Effector memory CD8-positive, alpha-beta T cell (primary cell): ENCODE results near the gene PLA1A.
A peak's percentile ranks its signal among the peaks of the same experiment; 100 is the strongest.

Source experiments
- ATAC-seq: fragments of 150-1000 bp; cut with Tn5 transposase; replicated peaks from 2 replicates; pipeline ENCODE4 v1.10.0; 2021; ENCODE audit warnings: mild to moderate bottlenecking, moderate library complexity
- DNase-seq, 3 experiments: peaks; one replicate each; pipeline ENCODE4 v3.0.0; 2021
- H3K27ac Mint-ChIP-seq, 2 donors: one replicate each; pipeline ENCODE4 v1.8.0; 2022; ENCODE audit warnings: mild to moderate bottlenecking in 2 of 2, mixed read lengths in 2 of 2, moderate library complexity in 2 of 2
- H3K27me3 Mint-ChIP-seq, 2 donors: one replicate each; pipeline ENCODE4 v1.8.0; 2022; ENCODE audit warnings: mixed read lengths in 2 of 2
- H3K36me3 Mint-ChIP-seq: one replicate; pipeline ENCODE4 v1.8.0; 2022; ENCODE audit warnings: mild to moderate bottlenecking, moderate library complexity, mixed read lengths; ENCODE audit not compliant: insufficient read depth
- H3K4me1 Mint-ChIP-seq, 2 donors: one replicate each; pipeline ENCODE4 v1.8.0; 2022; ENCODE audit warnings: low read depth in 2 of 2, mixed read lengths in 2 of 2
- H3K4me3 Mint-ChIP-seq, 2 donors: one replicate each; pipeline ENCODE4 v1.8.0; 2022; ENCODE audit warnings: mild to moderate bottlenecking in 2 of 2, mixed read lengths in 2 of 2, moderate library complexity in 2 of 2
- H3K9me3 Mint-ChIP-seq, 2 donors: one replicate each; pipeline ENCODE4 v1.8.0; 2022; ENCODE audit warnings: mixed read lengths in 2 of 2

Gene PLA1A

GRCh38 chr3:119660474-119661440, 63.1 kb downstream of the PLA1A start, which contains the start of gene POPDC2:
Gene POPDC2, minus strand, starts transcription at chr3:119660589. Its CDS starts 166 bp downstream, at chr3:119660423.
- Mint-ChIP-seq H3K9me3 (no peaks in the 10 kb centered on the region), H3K4me1 (no peaks in the 10 kb centered on the region)

GRCh38 chr3:119662604-119663373, 65.1 kb downstream of the PLA1A start:
- peaks cover 3% of the 10 kb centered on the region for H3K36me3 Mint-ChIP-seq
- DNase-seq: no peak
- no peaks in the 10 kb centered on the region for H3K4me1 Mint-ChIP-seq
- no peaks in the 10 kb centered on the region for H3K9me3 Mint-ChIP-seq
- no peak overlapping the region for H3K4me3 Mint-ChIP-seq
- H3K27me3 Mint-ChIP-seq: no peaks in the 10 kb centered on the region
- no peak for ATAC-seq
- H3K27ac Mint-ChIP-seq: peak overlapping the region; percentile 23 to 50

More at GRCh38 chr3:119660474-119661440, 63.1 kb downstream of the PLA1A start, which contains the start of gene POPDC2:
- H3K27me3 Mint-ChIP-seq: no peaks in the 10 kb centered on the region
- ATAC-seq (no peak), DNase-seq (no peak)
- peaks cover 3% of the 10 kb centered on the region for H3K36me3 Mint-ChIP-seq
- no peak within 1 kb of the TSS for H3K4me3 Mint-ChIP-seq
- H3K27ac Mint-ChIP-seq: no peak within 1 kb of the TSS

- Mint-ChIP-seq H3K27ac (no peak overlapping the region), H3K4me3 (no peak overlapping the region), H3K27me3 (no peaks in the 10 kb centered on the region), H3K36me3 (peaks cover 3% of the 10 kb centered on the region), H3K4me1 (no peaks in the 10 kb centered on the region), H3K9me3 (no peaks in the 10 kb centered on the region)
- ATAC-seq (no peak), DNase-seq (no peak)
Observed at GRCh38 chr3:119663885-119664284, 66.2 kb downstream of the PLA1A start.

GRCh38 chr3:119664370-119664769, 66.7 kb downstream of the PLA1A start:
- Mint-ChIP-seq H3K27me3 (no peaks in the 10 kb centered on the region), H3K9me3 (no peaks in the 10 kb centered on the region), H3K4me3 (no peak overlapping the region), H3K36me3 (peaks cover 4% of the 10 kb centered on the region), H3K4me1 (no peaks in the 10 kb centered on the region), H3K27ac (no peak overlapping the region)
- ATAC-seq: no peak
- no peak for DNase-seq

GRCh38 chr3:119664850-119665379, 67.2 kb downstream of the PLA1A start:
- Mint-ChIP-seq H3K27ac (no peak overlapping the region), H3K36me3 (peaks cover 9% of the 10 kb centered on the region), H3K4me1 (no peaks in the 10 kb centered on the region), H3K9me3 (no peaks in the 10 kb centered on the region), H3K4me3 (no peak overlapping the region), H3K27me3 (no peaks in the 10 kb centered on the region)
- ATAC-seq: no peak
- DNase-seq: no peak

GRCh38 chr3:119665954-119666559, 68.4 kb downstream of the PLA1A start:
- DNase-seq (no peak), ATAC-seq (no peak)
- Mint-ChIP-seq H3K36me3 (peaks cover 19% of the 10 kb centered on the region), H3K4me1 (no peaks in the 10 kb centered on the region), H3K4me3 (no peak overlapping the region), H3K9me3 (no peaks in the 10 kb centered on the region), H3K27ac (no peak overlapping the region), H3K27me3 (no peaks in the 10 kb centered on the region)

- peaks cover 2 to 5% of the 10 kb centered on the region in 2 donors for H3K4me1 Mint-ChIP-seq
- H3K27me3 Mint-ChIP-seq: no peaks in the 10 kb centered on the region
- H3K9me3 Mint-ChIP-seq: no peaks in the 10 kb centered on the region
- H3K4me3 Mint-ChIP-seq: no peak overlapping the region
- no peak overlapping the region for H3K27ac Mint-ChIP-seq
- peaks cover 44% of the 10 kb centered on the region for H3K36me3 Mint-ChIP-seq
- DNase-seq (no peak), ATAC-seq (no peak)
Observed at GRCh38 chr3:119669906-119670570, 72.4 kb downstream of the PLA1A start.

GRCh38 chr3:119672776-119673175, 75.1 kb downstream of the PLA1A start:
- no peak overlapping the region for H3K4me3 Mint-ChIP-seq
- H3K27ac Mint-ChIP-seq: peak overlapping the region in 1 of 2 donors; percentile 35
- H3K36me3 Mint-ChIP-seq: peaks cover 50% of the 10 kb centered on the region
- H3K9me3 Mint-ChIP-seq: no peaks in the 10 kb centered on the region
- ATAC-seq (no peak), DNase-seq (no peak)
- H3K4me1 Mint-ChIP-seq: peaks cover 16 to 27% of the 10 kb centered on the region in 2 donors
- no peaks in the 10 kb centered on the region for H3K27me3 Mint-ChIP-seq

- no peaks in the 10 kb centered on the region for H3K9me3 Mint-ChIP-seq
- no peak overlapping the region for H3K27ac Mint-ChIP-seq
- peaks cover 17 to 29% of the 10 kb centered on the region in 2 donors for H3K4me1 Mint-ChIP-seq
- DNase-seq (no peak), ATAC-seq (no peak)
- H3K36me3 Mint-ChIP-seq: peaks cover 50% of the 10 kb centered on the region
- H3K27me3 Mint-ChIP-seq: no peaks in the 10 kb centered on the region
- no peak overlapping the region for H3K4me3 Mint-ChIP-seq
Observed at GRCh38 chr3:119673875-119674274, 76.2 kb downstream of the PLA1A start.

- Mint-ChIP-seq H3K36me3 (peaks cover 39% of the 10 kb centered on the region), H3K27ac (peak overlapping the region; percentile 92 to 96), H3K27me3 (no peaks in the 10 kb centered on the region), H3K4me3 (peak overlapping the region; percentile 81 to 84), H3K4me1 (peaks cover 17 to 29% of the 10 kb centered on the region in 2 donors), H3K9me3 (no peaks in the 10 kb centered on the region)
- DNase-seq (no peak), ATAC-seq (no peak)
Observed at GRCh38 chr3:119675188-119675874, 77.6 kb downstream of the PLA1A start.

GRCh38 chr3:119676020-119676419, 78.3 kb downstream of the PLA1A start:
- Mint-ChIP-seq H3K4me3 (peak overlapping the region; percentile 81 to 84), H3K27me3 (no peaks in the 10 kb centered on the region), H3K4me1 (peaks cover 17 to 29% of the 10 kb centered on the region in 2 donors)

More at GRCh38 chr3:119676020-119676419, 78.3 kb downstream of the PLA1A start:
- no peak for ATAC-seq
- H3K36me3 Mint-ChIP-seq: peaks cover 33% of the 10 kb centered on the region
- no peak for DNase-seq
- H3K27ac Mint-ChIP-seq: peak overlapping the region; percentile 92 to 96
- H3K9me3 Mint-ChIP-seq: no peaks in the 10 kb centered on the region
